Stimulated activated CD4-positive, alpha-beta T cell treated with anti-CD3 and anti-CD28 coated beads, TNF-alpha, amount 100 ng/mL, for 1 hour (primary cell): ENCODE data around the gene CDAN1.

Experiments used
- DNase-seq, 3 donors: peaks; one replicate each; pipeline ENCODE4 v3.0.0-alpha.2; 2020; ENCODE audit warnings: low read depth in 3 of 3, low spot score in 1 of 3

Gene CDAN1

DNA sequence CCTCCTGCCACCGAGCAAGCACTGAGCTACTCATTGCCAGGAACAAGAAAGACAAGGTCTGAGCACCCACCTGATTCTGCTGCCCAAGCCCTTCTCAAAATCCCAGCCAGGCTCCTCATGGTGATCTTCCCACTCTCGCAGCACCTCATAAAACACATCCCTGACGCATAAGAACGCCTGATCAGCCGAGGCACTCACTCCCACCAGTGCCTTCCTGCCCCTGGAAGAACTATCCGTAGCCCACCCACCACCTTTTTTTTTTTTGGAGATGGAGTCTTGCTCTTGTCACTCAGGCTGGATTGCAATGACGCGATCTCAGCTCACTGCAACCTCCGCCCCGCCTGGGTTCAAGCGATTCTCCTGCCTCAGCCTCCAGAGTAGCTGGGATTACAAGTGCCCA is 3.9 kb downstream of the CDAN1 start:
- no peak for DNase-seq

DNA sequence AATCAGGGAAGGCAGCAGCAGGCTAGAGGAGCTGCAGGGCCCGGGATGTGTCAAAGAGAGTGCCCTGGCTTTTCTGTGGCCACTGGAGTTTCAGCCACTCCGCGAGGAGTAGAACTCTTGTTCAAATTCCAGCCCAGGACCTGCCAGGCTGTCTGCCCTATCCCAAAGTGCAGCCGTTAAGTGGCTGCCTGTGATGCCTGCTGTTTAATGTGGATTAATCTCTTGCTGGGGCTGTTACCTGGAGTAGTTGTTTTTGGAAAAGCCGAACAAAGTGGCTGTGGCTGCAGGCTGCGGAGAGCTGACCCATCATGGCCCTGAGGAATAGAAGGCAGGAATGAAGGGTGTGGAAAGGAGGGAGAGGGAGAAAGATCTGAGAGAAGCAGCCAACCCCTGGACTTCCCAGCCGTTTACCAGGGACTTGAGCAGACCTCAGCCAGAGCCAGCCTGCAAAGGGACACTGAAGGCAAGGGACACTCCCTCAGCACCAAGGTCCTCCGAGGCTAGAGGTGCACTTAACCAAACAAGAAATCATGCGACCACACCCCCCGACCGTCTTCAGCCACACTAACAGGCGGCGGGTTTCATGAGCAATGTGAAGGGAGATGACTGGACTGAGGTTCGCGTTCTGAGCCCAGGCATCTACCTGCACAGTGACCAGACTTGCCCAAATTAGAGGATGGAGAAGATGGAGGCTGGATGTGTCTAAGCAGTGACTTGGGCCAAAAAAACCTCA is 4.7 kb downstream of the CDAN1 start:
- no peak for DNase-seq

DNA sequence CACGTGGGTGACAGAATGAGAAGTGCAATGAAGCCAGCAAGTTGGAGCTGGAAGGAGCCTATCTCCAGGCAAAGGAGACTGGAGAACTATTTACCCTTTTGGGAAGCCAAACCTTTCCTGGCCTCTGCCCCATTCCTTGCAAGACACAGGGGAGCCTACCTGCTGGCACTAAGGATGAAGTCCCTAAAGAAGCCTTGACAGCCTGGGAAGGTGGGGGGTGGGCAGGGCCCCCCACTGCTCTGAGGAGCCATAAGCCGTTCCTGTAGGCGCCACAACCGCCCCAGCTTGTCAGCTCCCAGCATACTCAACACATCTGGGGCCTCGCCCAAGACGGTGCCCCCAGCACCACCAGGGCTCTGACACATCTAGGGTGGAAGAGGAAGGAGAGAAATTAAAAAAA is 5.5 kb downstream of the CDAN1 start:
- no peak for DNase-seq

DNA sequence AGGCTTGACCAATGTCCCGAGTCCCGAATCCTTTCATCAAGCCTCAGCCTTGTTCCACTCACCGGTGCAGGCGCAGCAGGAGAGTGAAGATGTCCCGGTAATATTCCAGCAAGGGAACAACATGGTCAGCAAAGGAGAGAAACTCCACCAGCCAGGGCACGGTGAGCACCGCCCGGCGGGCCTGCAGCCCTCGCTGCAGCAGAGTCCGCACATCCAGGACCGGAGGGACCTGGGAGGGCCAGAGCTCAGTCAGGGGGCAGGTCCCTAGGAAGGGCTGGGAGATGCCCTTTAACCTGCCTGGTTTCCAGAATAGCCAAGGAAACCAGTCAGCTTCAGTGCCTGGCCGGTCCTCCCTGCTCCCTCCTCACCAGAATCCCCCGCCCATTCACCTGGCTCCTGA is 6.4 kb downstream of the CDAN1 start:
- DNase-seq: no peak

DNA sequence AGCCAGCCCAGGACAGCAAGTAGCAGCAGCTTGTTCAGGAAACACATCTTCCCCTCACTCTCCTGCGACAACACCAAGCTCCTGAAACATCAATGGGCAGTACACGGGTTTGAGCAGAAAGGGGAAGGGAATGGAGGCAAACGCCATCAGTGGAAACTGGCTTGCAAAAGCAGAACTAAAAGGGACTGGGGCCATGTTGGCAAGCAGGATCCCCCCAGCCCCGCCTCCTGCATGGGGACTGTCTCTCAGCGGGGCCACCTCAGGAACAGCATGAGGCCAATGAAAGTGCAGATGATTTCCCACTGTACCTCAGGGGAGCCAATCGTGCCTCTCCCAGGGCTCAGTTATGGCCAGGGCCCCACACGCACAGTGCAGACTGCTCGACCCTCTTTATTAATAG is 6.8 kb downstream of the CDAN1 start:
- DNase-seq: no peak

DNA sequence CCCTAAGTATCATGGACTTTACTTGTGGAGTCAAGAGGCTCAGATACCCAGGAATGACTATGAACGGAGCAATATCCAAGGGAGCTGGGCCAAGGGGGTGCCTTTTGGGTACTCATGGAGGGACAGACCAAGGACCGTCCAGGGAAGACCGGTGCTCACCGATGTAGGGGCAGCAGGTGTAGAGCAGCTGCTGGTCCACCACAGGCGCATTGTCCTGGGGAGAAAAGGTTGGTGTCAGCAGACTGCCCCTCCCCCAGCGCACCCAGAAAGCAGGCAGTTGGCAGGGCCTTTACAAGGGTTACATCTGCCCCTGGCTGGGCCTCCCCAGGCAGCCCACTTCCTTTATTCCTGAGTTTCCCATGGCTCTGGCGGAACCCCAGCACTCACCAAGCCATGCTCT is 7.5 kb downstream of the CDAN1 start:
- no peak for DNase-seq

DNA sequence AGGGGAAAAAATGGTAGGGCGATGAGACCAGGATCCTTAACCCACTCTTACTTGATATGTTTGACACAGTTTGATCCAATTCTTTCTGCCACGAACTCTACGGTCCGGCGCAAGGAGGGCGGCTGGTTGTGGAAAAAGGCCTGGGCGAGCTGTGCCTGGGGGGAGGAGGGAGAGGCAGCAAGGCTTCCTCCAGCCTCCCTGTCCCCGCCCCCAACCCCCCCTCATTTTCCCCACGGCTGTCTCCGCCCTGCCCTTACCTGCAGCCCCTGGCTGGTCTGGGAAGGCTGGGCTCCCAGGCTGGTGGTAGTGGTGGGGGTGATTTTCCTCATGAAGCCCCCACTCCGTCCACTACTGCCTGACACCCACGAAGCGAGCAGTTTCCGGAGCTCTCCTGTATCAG is 8.0 kb downstream of the CDAN1 start:
- no peak for DNase-seq

DNA sequence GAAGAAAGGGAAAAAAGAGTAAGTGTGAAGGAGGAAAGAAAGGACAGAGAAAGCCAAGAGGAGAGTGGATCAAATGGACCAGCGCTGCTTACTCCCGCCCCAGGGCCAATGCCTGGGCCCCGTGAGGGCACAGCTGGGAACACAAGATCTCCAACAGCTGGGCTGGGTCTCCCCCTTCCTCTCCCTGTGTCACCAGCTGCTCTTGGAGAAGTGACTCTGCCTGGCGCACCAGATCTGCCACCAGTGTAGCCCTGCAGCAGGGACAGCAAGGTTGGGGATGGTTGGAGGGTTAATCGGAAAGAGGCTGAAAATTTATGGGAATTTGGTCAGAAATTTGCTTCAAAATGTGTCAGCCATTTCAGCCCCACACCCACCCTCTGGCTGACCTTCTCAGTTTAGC is 8.4 kb downstream of the CDAN1 start:
- no peak for DNase-seq

DNA sequence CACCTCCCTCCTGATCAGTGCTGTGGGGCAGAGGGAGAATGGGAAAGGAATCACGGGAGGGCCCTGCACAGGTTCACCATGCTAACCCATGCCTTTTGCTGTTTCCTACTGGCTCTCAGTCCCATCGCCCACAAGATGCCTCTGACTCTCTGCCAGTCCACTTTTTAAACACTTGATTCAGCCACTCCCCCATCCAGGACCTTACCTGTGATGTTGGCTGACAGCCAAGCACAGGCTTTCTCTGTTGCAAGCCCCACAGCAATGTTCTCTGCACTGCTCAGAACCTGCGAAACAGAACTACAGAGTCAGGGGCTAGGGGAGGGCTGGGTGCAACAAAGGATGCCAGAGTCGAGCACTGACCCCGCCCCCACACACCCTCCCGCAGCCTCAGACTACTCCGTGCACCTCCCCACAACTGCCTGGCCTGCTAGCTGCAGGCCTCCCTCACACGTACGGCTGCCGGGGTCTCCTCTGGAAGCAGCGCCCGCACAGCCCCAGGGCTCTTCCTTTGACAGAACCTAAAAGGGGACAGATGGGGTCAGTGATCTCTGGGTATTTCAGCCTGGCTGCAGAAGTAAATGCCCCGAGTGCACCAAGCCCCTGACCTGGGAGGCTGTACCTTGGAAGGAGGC is 9.1 kb downstream of the CDAN1 start:
- no peak for DNase-seq

DNA sequence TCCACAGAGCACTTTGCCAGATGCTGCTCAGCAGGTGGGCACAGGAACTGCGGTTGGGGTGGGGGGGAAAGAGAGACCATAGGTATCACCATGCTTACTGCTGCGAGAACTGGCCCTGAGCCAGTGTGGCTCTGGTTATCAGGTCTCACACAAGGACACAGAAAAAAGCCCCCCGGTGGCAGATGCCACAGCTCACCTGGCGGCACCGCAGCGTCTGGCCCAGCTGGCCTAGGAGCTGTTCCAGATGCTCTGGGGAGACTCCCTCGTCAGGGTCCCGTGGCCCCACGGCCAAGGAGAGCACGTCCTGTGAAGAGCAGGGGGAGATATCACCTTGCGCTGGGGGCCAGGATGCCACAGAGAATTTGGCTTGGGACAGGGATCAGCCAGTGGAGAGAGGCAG is 10.8 kb downstream of the CDAN1 start:
- DNase-seq: no peak

DNA sequence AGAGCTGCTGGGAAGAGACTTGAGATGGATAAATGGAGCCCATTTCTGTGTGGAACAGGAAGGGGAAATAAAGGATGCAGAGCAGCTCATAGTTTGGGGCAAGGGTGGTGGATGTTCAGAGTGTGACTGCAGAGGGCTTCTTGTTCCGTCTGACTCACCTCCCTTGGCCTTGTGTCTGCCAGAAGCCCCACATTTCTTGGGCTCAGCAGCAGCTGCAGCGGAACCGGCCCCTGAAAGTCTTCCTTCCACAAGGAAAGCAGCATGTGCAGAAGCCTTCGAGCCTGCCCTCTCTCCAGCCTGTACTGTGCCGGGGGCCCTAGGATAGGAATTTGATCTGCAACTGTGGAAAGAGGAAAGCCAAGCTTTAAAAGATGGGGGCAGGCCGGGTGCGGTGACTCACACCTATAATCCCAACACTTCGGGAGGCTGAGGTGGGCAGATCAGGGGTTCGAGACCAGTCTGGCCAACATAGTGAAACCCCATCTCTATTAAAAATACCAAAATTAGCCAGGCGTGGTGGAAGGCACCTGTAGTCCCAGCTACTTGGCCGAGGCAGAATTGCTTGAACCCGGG is 11.5 kb downstream of the CDAN1 start:
- no peak for DNase-seq

DNA sequence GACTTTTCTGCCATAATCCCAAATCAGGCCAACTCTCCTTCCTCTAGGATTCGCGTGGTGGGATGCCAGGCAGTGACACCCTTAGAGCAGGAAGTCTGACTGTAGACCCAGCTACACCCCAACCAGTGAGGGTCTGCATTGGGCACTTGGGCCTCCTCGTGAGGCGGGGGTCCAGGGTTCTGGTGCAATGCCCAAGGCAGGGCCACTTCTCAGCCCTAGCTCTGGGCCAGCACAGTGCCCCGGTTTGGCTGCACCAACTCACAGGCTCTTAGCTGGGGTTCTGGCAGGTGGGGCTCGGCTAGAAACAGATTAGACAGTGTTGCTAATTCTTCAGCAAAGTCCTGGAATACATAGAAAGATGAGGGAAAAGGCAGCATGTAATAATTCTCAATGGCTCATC is 12.7 kb downstream of the CDAN1 start:
- no peak for DNase-seq

DNA sequence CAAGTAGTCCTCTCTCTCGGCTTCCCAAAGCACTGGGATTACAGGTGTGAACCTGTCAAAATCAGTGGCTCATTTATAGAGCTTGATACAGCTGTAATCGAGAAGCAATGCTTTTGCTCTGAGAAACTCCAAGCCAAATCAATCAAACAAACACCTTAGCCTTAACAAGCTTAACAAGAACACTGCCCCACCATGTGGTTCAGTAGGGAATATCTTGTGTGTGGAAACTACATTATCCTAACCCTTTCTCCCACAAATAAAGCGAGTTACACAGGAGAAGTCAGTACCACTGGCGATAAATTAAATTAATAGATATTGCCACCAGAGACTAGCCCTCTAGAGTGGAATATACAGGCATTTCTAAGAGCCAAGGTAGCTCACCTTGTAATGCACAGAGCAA is 13.9 kb downstream of the CDAN1 start:
- no peak for DNase-seq

DNA sequence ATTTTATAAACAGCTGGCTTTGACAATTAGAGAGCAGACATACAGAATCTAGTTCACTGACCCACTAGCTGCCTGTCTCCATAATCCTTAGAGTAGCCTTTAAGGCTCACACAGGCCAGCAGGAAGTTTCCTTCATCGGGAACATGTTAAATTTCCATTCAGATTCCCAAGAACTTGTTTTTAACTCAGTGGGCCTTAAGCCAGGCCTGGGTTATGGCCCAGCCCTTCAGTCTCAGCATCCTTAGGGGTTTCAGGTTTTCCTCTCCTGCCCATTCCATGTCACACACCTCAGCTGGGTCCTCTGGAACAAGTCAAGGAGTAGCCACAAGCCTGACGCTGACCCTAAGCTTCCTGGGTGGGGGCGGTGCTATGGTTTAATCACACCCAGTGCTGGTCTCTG is 15.0 kb downstream of the CDAN1 start:
- no peak for DNase-seq

DNA sequence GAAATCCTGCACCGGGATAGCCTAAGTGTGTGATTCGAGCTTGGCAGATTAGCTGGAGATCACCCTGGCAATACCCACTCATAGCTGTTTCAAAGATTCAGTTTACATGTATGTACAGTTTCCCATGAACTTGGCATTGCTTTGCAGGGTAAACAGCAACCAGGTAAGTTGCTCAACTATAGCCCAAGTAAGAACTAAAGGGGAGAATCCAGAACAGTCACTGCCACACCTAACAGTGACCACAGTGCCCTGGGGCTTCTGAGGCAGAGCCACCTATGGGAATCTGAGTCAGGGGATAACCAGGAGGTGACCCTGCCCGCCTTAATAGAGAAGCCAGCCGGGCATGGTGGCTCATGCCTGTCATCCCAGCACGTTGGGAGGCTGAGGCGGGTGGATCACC is 15.9 kb downstream of the CDAN1 start:
- DNase-seq: no peak

DNA sequence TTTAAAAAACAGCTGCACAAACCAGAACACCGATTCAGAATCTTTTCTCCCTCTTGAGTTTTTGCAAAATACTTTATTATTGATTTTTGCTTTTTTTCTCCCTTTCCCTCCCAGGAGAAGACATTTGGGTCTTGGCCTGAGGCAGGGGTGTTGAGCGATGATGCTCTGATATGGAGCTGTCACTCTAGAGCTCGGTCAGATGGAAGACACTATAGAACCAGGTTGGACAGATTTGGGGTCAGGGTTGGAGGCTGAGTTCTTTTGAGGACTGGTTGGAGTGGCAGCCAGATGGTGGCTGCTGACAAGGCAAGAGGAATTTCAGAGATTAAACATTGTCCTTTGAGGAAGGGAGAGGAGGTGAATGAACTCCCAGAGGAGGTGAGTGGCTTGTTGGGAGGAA is 16.9 kb downstream of the CDAN1 start:
- no peak for DNase-seq

DNA sequence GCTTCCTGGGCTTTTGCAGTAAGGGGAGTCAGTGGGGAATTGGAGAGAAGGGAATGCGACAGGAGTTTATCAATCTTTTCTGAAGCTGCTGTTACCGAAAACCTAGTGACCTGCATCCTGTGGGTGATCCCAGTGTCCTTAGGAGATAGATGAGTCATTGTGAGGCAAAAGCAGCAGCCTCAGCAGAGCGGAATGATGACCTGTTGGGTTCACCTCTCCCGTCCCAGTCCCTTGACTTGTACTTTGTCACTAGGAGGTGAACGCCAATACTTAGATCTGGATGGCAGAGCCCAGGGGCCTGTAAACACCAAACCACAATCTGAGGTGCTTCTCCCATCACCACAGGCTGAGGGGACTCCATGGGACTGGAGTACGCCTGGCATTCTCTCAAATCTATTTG is 17.9 kb downstream of the CDAN1 start:
- DNase-seq: no peak

DNA sequence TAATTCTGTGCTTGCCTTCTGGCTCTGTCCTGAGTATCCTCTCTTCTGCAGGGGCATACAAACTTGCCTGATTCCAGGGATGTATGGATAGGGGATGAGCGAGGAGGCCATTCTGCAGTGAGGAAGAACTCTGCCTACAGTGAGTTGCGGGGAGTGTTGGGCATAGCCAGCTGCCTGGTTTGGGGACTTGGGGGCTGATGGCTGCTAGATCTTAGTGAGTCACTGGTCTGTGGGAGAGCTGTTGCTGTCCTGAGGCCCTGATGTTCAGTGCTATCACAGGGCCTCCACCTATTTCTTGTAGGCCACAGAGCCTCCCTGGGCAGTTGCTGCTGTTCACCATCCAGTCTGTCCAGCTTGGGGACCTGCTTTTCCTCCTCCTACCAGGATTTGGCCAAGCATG is 20.3 kb downstream of the CDAN1 start:
- DNase-seq: no peak

DNA sequence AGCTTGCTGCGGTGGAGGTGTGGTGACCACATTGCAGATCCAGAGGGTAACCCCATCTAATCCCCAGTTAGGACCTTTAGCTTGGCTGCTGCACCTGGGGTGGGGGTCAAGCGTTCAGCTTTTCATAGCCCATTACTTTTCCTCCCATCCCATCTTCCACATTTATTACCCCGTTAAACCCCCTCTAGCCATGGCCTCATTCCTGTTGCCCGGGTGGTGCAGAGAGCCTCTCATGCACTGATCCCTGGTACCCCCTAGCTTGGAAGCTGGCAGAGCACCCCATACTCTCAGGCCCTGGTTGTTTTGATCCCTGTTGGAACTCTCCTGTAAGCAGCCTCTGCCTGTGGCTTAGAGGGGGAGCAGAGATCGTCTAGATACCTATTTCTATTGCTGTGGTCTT is 20.8 kb downstream of the CDAN1 start:
- no peak for DNase-seq

DNA sequence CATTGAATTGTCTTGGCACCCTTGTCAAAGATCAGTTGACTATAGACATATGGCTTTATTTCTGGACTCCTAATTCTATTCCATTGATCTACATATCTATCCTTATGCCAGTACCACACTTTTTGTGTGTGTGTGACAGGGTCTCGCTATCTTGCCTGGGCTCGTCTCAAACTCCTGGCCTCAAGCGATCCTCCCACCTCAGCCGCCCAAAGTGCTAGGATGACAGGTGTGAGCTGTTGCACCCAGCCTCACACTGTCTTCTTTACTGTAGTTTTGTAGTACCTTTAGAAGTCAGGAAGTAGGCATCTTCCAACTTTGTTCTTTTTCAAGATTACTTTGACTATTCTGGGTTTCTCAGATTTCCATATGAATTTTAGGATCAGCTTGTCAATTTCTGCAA is 24.3 kb downstream of the CDAN1 start:
- no peak for DNase-seq

DNA sequence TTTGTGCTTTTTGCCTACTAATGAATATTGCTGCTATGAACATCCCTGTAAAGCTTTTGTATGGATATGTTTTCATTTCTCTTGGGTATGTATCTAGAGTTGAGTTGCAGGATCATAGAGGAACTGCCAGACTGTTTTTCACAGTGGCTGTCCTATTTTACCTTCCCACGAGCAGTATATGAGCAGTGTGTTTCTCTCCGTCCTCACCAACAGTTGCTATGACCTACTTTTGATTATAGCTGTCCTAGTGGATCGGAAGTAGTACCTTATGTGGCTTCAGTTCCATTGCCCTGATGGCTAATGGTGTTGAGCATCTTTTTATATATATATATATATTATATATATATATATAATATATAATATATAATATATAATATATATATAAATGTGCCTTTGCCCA is 25.2 kb downstream of the CDAN1 start:
- no peak for DNase-seq

DNA sequence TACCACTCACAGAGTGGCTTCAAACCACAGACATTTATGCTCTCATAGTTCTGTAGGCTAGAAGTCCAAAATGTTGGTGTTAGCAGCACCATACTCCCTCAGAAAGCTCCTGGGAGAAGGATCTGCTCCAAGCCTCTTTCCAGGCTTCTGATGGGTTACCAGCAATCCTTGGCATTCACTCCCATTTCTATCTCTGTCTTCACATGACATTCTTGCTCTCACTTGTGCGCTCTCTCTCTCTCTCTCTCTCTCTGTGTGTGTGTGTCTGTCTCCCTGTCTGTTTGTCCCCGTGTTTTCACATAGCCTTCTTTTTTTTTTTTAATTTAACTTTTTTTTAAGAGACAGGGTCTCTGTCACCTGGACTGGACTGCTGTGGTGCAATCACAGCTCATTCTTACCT is 26.3 kb downstream of the CDAN1 start:
- DNase-seq: no peak
